Measurements from ENCODE around the gene CELA2B. TPM values are rescaled to one million over a fixed set of nuclear protein-coding genes. Genes with fewer than 3 reads are reported as not detected.
"Not testable (repeated sequence)": the region's sequence is repeated elsewhere in the genome, so short reads cannot be mapped to it uniquely, and the experiment has no call there.

Gene CELA2B
- total and polyA plus RNA-seq, 9 donors, result 0.33 to 0.46 (median 0.36) TPM; not detected in 6

GRCh38 chr1:15432324-15432723, 43.6 kb upstream of the CELA2B start:
- no peak for TF ChIP-seq CTCF (IDR thresholded peaks at IDR 0.05)
- TF ChIP-seq EP300 (IDR thresholded peaks at IDR 0.05), result no peak
- no peak for TF ChIP-seq POLR2A (IDR thresholded peaks at IDR 0.05)
- H3K4me3 ChIP-seq, result no peak overlapping the region
- no peaks in the 10 kb centered on the region for H3K27me3 ChIP-seq
- DNase-seq, result peak in 1 of 5 donors; percentile 27
- WGBS, 3 donors, result 21 to 46% (median 31%) methylated on average over 9 of the region's 9 CpGs
- no peaks in the 10 kb centered on the region for H3K36me3 ChIP-seq
- intact Hi-C loops (cut with DNase I), result loop anchor here in 1 of 4 donors (2.0 kb wide), 1 partner anchor 110 kb away; no protein-coding TSS in a partner anchor
- peaks cover under 1% of the 10 kb centered on the region for H3K4me1 ChIP-seq (ENCODE audit: insufficient read depth)
- H3K27ac ChIP-seq, result no peak overlapping the region
- no peaks in the 10 kb centered on the region for H3K9me3 ChIP-seq

- Histone ChIP-seq H3K27me3 (no peaks in the 10 kb centered on the region), H3K4me3 (no peak overlapping the region), H3K36me3 (no peaks in the 10 kb centered on the region), H3K4me1 (ENCODE audit: insufficient read depth) (no peaks in the 10 kb centered on the region), H3K27ac (no peak overlapping the region), H3K9me3 (no peaks in the 10 kb centered on the region)
- DNase-seq, result no peak
- 79 to 83% (median 83%) methylated on average over 9 of the region's 9 CpGs for WGBS, 3 donors
- TF ChIP-seq POLR2A (IDR thresholded peaks at IDR 0.05) (no peak), EP300 (IDR thresholded peaks at IDR 0.05) (no peak), CTCF (IDR thresholded peaks at IDR 0.05) (no peak)
- intact Hi-C loops (cut with DNase I), result loop anchor here in 1 of 4 donors (2.0 kb wide), 1 partner anchor 111 kb away; no protein-coding TSS in a partner anchor
These were observed 42.4 kb upstream of the CELA2B start for GRCh38 chr1:15433471-15433870.

GRCh38 chr1:15434739-15435138, 41.2 kb upstream of the CELA2B start:
- H3K27ac ChIP-seq; intact Hi-C loops (cut with DNase I); H3K9me3 ChIP-seq; DNase-seq; H3K36me3 ChIP-seq; H3K4me1 ChIP-seq (ENCODE audit: insufficient read depth); H3K27me3 ChIP-seq; H3K4me3 ChIP-seq: not testable (repeated sequence)
- 68 to 82% (median 73%) methylated on average over 8 of the region's 8 CpGs for WGBS, 3 donors

- no peak overlapping the region for H3K4me3 ChIP-seq
- no peaks in the 10 kb centered on the region for H3K4me1 ChIP-seq (ENCODE audit: insufficient read depth)
- 83 to 88% (median 83%) methylated on average over 17 of the region's 17 CpGs for WGBS, 3 donors
- TF ChIP-seq CTCF (IDR thresholded peaks at IDR 0.05) (no peak), POLR2A (IDR thresholded peaks at IDR 0.05) (no peak), EP300 (IDR thresholded peaks at IDR 0.05) (no peak)
- H3K27ac ChIP-seq, result no peak overlapping the region
- H3K9me3 ChIP-seq, result no peaks in the 10 kb centered on the region
- H3K27me3 ChIP-seq, result no peaks in the 10 kb centered on the region
- intact Hi-C loops (cut with DNase I), result no loop called here
- H3K36me3 ChIP-seq, result no peaks in the 10 kb centered on the region
- no peak for DNase-seq
These were observed 40.4 kb upstream of the CELA2B start for GRCh38 chr1:15435239-15436077.

GRCh38 chr1:15436881-15437442, 38.9 kb upstream of the CELA2B start:
- H3K4me1 ChIP-seq (ENCODE audit: insufficient read depth), result no peaks in the 10 kb centered on the region
- H3K27ac ChIP-seq, result no peak overlapping the region
- 91 to 96% (median 95%) methylated on average over 6 of the region's 6 CpGs for WGBS, 3 donors
- no peak overlapping the region for H3K4me3 ChIP-seq
- H3K36me3 ChIP-seq, result no peaks in the 10 kb centered on the region
- DNase-seq, result no peak
- H3K27me3 ChIP-seq, result no peaks in the 10 kb centered on the region
- intact Hi-C loops (cut with DNase I), result no loop called here
- no peaks in the 10 kb centered on the region for H3K9me3 ChIP-seq
- no peak for TF ChIP-seq CTCF (IDR thresholded peaks at IDR 0.05)
- TF ChIP-seq EP300 (IDR thresholded peaks at IDR 0.05), result no peak
- no peak for TF ChIP-seq POLR2A (IDR thresholded peaks at IDR 0.05)
